ENCODE results near the gene IL22RA2.

DNA sequence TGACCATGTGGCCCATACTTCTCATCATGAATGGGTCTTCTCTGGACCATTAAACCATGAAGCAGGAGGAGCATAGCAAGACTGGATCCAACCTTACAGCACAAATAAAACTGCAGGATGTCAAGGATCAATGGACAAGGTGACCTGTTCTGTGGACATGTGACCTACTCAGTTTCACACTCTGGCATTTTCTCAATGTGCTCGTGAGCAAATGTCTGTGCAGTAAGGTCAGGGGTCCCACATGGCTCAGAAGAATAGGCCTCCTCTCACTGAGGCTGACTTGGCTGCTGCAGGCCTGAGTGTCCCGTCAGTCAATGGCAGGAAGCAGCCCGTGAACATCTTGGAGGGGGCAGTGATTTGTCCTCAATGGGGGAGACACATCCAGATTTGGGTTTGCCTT, 68.5 kb downstream of the IL22RA2 start:
- TF ChIP-seq CTCF (IDR thresholded peaks at IDR 0.05; ENCODE audit: borderline replicate concordance, extremely low read depth, low read length, poor library complexity, severe bottlenecking) (no peak), EZH2 (IDR thresholded peaks at IDR 0.05; ENCODE audit: borderline replicate concordance, low read depth, low read length, severe bottlenecking) (no peak)
